Measurements from ENCODE around the gene IL20.
"Not testable (repeated sequence)": the region's sequence is repeated elsewhere in the genome, so short reads cannot be mapped to it uniquely, and the experiment has no call there.

The IL20 gene

GRCh38 chr1:206843626-206844025, 21.8 kb upstream of the IL20 start:
- no peak for DNase-seq

GRCh38 chr1:206846487-206846886, 18.9 kb upstream of the IL20 start:
- no peak for DNase-seq

GRCh38 chr1:206847337-206847834, 18.0 kb upstream of the IL20 start:
- DNase-seq, result no peak

GRCh38 chr1:206847946-206848345, 17.5 kb upstream of the IL20 start:
- DNase-seq, result no peak

GRCh38 chr1:206850401-206850800, 15.0 kb upstream of the IL20 start:
- no peak for DNase-seq

- DNase-seq, result no peak
Measured at GRCh38 chr1:206851341-206852010, 13.9 kb upstream of the IL20 start.

- not testable (repeated sequence) for DNase-seq
Measured at GRCh38 chr1:206852662-206853061, 12.8 kb upstream of the IL20 start.

- not testable (repeated sequence) for DNase-seq
Measured at GRCh38 chr1:206853696-206854095, 11.7 kb upstream of the IL20 start.

GRCh38 chr1:206854401-206855129, 10.9 kb upstream of the IL20 start:
- DNase-seq, result no peak

GRCh38 chr1:206855859-206856258, 9.6 kb upstream of the IL20 start:
- DNase-seq, result no peak

GRCh38 chr1:206856674-206857464, 8.6 kb upstream of the IL20 start:
- no peak for DNase-seq

- DNase-seq, result no peak
Measured at GRCh38 chr1:206859082-206859521, 6.3 kb upstream of the IL20 start.

- DNase-seq, result no peak
Measured at GRCh38 chr1:206860165-206860564, 5.3 kb upstream of the IL20 start.

- DNase-seq, result no peak
Measured at GRCh38 chr1:206863266-206863665, 2.2 kb upstream of the IL20 start.

- no peak for DNase-seq
Measured at GRCh38 chr1:206866062-206866461, 639 bp downstream of the IL20 start.

GRCh38 chr1:206867239-206867638, 1.8 kb downstream of the IL20 start:
- no peak for DNase-seq

- DNase-seq, result no peak
Measured at GRCh38 chr1:206867716-206868115, 2.3 kb downstream of the IL20 start.

- no peak for DNase-seq
Measured at GRCh38 chr1:206868264-206868663, 2.8 kb downstream of the IL20 start.

GRCh38 chr1:206872139-206872538, 6.7 kb downstream of the IL20 start:
- DNase-seq, result no peak

- no peak for DNase-seq
Measured at GRCh38 chr1:206873603-206874188, 8.3 kb downstream of the IL20 start.

GRCh38 chr1:206875752-206876377, 10.4 kb downstream of the IL20 start:
- no peak for DNase-seq

- DNase-seq, result no peak
Measured at GRCh38 chr1:206878456-206878855, 13.0 kb downstream of the IL20 start.

GRCh38 chr1:206880314-206880713, 14.9 kb downstream of the IL20 start:
- DNase-seq, result no peak

Data from NCI-H1436 treated with DMSO at 0.1 percent for 48 hours (cell line).